ENCODE data around the gene FGF19. TPM values are rescaled to one million over a fixed set of nuclear protein-coding genes. Genes with fewer than 3 reads are reported as not detected.

The FGF19 gene
- total RNA-seq, 1 experiment from 2014 or later: 7.4 TPM

DNA sequence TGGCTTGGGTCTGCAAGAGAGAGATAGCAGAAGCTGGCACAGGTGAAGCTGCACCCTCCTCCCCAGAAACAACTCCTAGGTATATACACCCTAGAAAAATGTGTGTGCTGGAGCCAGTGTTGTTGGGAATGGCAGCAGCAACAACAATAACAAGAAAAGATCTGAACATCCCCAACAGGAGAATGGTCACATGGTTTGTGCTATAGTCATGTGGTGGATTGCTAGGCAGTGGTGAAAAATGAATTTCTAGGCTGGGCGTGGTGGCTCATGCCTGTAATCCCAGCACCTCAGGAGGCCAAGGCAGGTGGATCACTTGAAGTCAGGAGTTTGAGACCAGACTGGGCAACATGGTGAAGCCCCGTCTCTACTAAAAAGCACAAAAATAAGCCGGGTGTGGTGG, 31.0 kb upstream of the FGF19 start:
- Histone ChIP-seq H3T11ph (ENCODE audit: low read length) (no peak overlapping the region), H3K4ac (ENCODE audit: low read depth, low read length) (no peak overlapping the region), H3K56ac (ENCODE audit: insufficient read length, low read depth, low read length) (no peak overlapping the region), H3K27ac (ENCODE audit: insufficient read length, low read depth, low read length) (no peak overlapping the region), H3K4me2 (ENCODE audit: insufficient read depth, insufficient read length, low read length) (no peak overlapping the region), H2BK15ac (ENCODE audit: low read depth, low read length) (no peak overlapping the region), H4K8ac (replicated peaks; ENCODE audit: insufficient read length, low read depth, low read length) (no peak overlapping the region), H4K5ac (ENCODE audit: insufficient read length, low read depth, low read length) (no peak overlapping the region), H2BK120ac (ENCODE audit: low read depth, low read length, poor library complexity, severe bottlenecking) (no peak overlapping the region), H4K91ac (ENCODE audit: insufficient read length, low read depth, low read length) (no peak overlapping the region), H3K14ac (ENCODE audit: insufficient read depth, low read length) (no peak overlapping the region), H3K79me2 (ENCODE audit: insufficient read depth, low read length) (no peaks in the 10 kb centered on the region), H4K20me1 (ENCODE audit: control insufficient read depth, insufficient read depth, insufficient read length) (no peaks in the 10 kb centered on the region), H2BK12ac (ENCODE audit: insufficient read length, low read depth, low read length) (no peak overlapping the region), H2BK20ac (ENCODE audit: low read depth, low read length, poor library complexity, severe bottlenecking) (no peak overlapping the region), H3K23ac (ENCODE audit: insufficient read length, low read depth, low read length) (no peak overlapping the region), H3K79me1 (ENCODE audit: insufficient read depth, low read depth, low read length, poor library complexity, severe bottlenecking) (no peaks in the 10 kb centered on the region), H2AK5ac (ENCODE audit: insufficient read length, low read length) (no peak overlapping the region), H3K23me2 (ENCODE audit: insufficient read length, low read depth, low read length, poor library complexity, severe bottlenecking) (no peaks in the 10 kb centered on the region), H3K9me3 (ENCODE audit: control insufficient read depth, low read depth, low read length) (no peaks in the 10 kb centered on the region), H3K4me1 (ENCODE audit: insufficient read depth, low read length) (no peaks in the 10 kb centered on the region), H2AFZ (ENCODE audit: low read length) (no peak overlapping the region), H3K9ac (ENCODE audit: extremely low read depth, insufficient read length, low read length) (no peak overlapping the region), H3K18ac (ENCODE audit: insufficient read length, low read depth, low read length) (no peak overlapping the region), H2BK5ac (ENCODE audit: insufficient read length, low read length) (no peak overlapping the region), H3K27me3 (ENCODE audit: insufficient read depth, low read length) (no peaks in the 10 kb centered on the region)
- Mint-ChIP-seq H3K4me3 (no peak overlapping the region; a peak in 1 of 5 replicates), H3K9me3 (peaks cover 12 to 17% of the 10 kb centered on the region in 2 experiments), H3K4me1 (peaks cover 10% of the 10 kb centered on the region in 2 experiments), H3K27ac (no peak overlapping the region), H3K27me3 (ENCODE audit: low read depth) (peaks cover 21% of the 10 kb centered on the region), H3K36me3 (ENCODE audit: insufficient read depth in 1 of 3, low read depth in 3 of 3) (peaks cover 0 to 7% (median 0%) of the 10 kb centered on the region in 3 experiments; a peak in 3 of 7 replicates)
- TF ChIP-seq CTCF (conservative IDR thresholded peaks at IDR 0.05): no peak
- WGBS (ENCODE audit: extremely low coverage, insufficient read length, low lambda C conversion rate): no CpG with 5 or more reads among the region's 3 CpGs
- no peak for DNase-seq
